A549 (cell line): ENCODE measurements around the gene HRG. TPM values are rescaled to one million over a fixed set of nuclear protein-coding genes. Genes with fewer than 3 reads are reported as not detected.
"Not testable (repeated sequence)": the region's sequence is repeated elsewhere in the genome, so short reads cannot be mapped to it uniquely, and the experiment has no call there.

Experiments
- ATAC-seq, 2 experiments: fragments of 200-7000 bp in 1 of 2; fragments of >200 bp in 1 of 2; cut with Nextera tagmentation in 1 of 2; cut with Tn5 transposase in 1 of 2; 3 replicates each; pipeline versions ENCODE4 v1.8.0 to v1.9.1; 2018 to 2020; ENCODE audit warnings: mild to moderate bottlenecking in 1 of 2, moderate library complexity in 1 of 2
- CTCF ChIA-PET: fragments of 300-600 bp; sonication (Branson Sonifier 250); formaldehyde crosslinking; extraction: SDS; loops from one replicate; lab custom pipeline; 2021; ENCODE audit warnings: antibody characterized with exemption, inconsistent platforms; lab: Yijun Ruan, JAX
- POLR2A ChIA-PET: fragments of 350-600 bp; formaldehyde crosslinking; extraction: SDS; loops from one replicate; lab custom pipeline; 2021; ENCODE audit warnings: antibody characterized with exemption, inconsistent platforms; lab: Yijun Ruan, JAX
- DNase-seq, 2 experiments: peaks; one replicate each; pipeline versions ENCODE4 v3.0.0 to v3.0.0-alpha.2; 2011 to 2016; ENCODE audit warnings: low read depth in 1 of 2, low spot score in 1 of 2
- FAIRE-seq: peaks from 2 replicates; lab custom pipeline; 2011; peaks lifted over from hg19 to GRCh38; lab: Jason Lieb, UNC
- H3K27ac ChIP-seq, 2 experiments: fragments of >200 bp; sonication (Bioruptor Twin); formaldehyde crosslinking; 3 replicates each; pipeline ENCODE4 v1.5.1; 2016 to 2017
- H3K4me1 ChIP-seq: fragments of >200 bp; sonication (Bioruptor Twin); formaldehyde crosslinking; 3 replicates; pipeline ENCODE4 v1.6.1; 2016
- H3K4me2 ChIP-seq: fragments of >200 bp; sonication (Bioruptor Twin); formaldehyde crosslinking; 3 replicates; pipeline ENCODE4 v1.6.1; 2016
- H3K4me3 ChIP-seq: fragments of >200 bp; sonication (Bioruptor Twin); formaldehyde crosslinking; 3 replicates; pipeline ENCODE4 v1.5.1; 2016
- H3K9me3 ChIP-seq: fragments of >200 bp; sonication (Bioruptor Twin); formaldehyde crosslinking; 3 replicates; pipeline ENCODE4 v1.6.1; 2016
- BHLHE40 ChIP-seq: IDR thresholded peaks from 2 replicates; pipeline ENCODE4 v1.6.1; 2012; ENCODE audit warnings: low read depth, low read length, inconsistent platforms
- CEBPB ChIP-seq, 2 experiments: fragments of >200 bp in 1 of 2; sonication (Bioruptor Twin) in 1 of 2; formaldehyde crosslinking in 1 of 2; IDR thresholded peaks; 2 replicates each; pipeline ENCODE4 v1.6.1; 2012 to 2016
- EP300 ChIP-seq, 2 experiments: fragments of >200 bp; sonication (Bioruptor Twin); formaldehyde crosslinking; IDR thresholded peaks; 2 replicates in 1 of 2; 3 replicates in 1 of 2; pipeline ENCODE4 v1.6.1; 2016 to 2017
- FOSL2 ChIP-seq, 2 experiments: fragments of 450-650 bp in 1 of 2; fragments of >200 bp in 1 of 2; sonication (Bioruptor Twin) in 1 of 2; formaldehyde crosslinking; IDR thresholded peaks; 2 replicates each; pipeline versions ENCODE4 v1.5.0 to v1.6.1; 2016 to 2020; ENCODE audit warnings: mild to moderate bottlenecking in 1 of 2, moderate library complexity in 1 of 2
- HDAC2 ChIP-seq: fragments of 200-600 bp; sonication (generic); IDR thresholded peaks from 2 replicates; pipeline ENCODE4 v1.6.1; 2016
- HOXB13 ChIP-seq: fragments of 250-450 bp; sonication (Bioruptor Pico); IDR thresholded peaks from 2 replicates; pipeline ENCODE4 v1.5.0; 2020; ENCODE audit warnings: low read depth, mild to moderate bottlenecking, moderate library complexity
- JUNB ChIP-seq: fragments of >200 bp; sonication (Bioruptor Twin); formaldehyde crosslinking; IDR thresholded peaks from 2 replicates; pipeline ENCODE4 v1.6.1; 2016
- NR3C1 ChIP-seq: fragments of >200 bp; sonication (Bioruptor Twin); formaldehyde crosslinking; IDR thresholded peaks from 3 replicates; pipeline ENCODE4 v1.6.1; 2017
- PHF8 ChIP-seq: fragments of 200-600 bp; sonication (generic); IDR thresholded peaks from 2 replicates; pipeline ENCODE4 v1.6.1; 2016; ENCODE audit warnings: low read depth, mild to moderate bottlenecking, antibody characterized with exemption, moderate library complexity, borderline replicate concordance
- RAD21 ChIP-seq, 2 experiments: fragments of >200 bp in 1 of 2; sonication (Bioruptor Twin) in 1 of 2; formaldehyde crosslinking in 1 of 2; IDR thresholded peaks in 1 of 2; conservative IDR thresholded peaks in 1 of 2; 2 replicates in 1 of 2; 3 replicates in 1 of 2; pipeline ENCODE4 v1.6.1; 2012 to 2018; ENCODE audit warnings: inconsistent platforms in 1 of 2
- ZSCAN20 ChIP-seq: fragments of 250-450 bp; sonication (Bioruptor Pico); IDR thresholded peaks from 2 replicates; pipeline ENCODE4 v1.8.0; 2022; ENCODE audit warnings: mild to moderate bottlenecking, moderate library complexity
- WGBS: methylation state at CpG from one replicate; pipeline ENCODE4 v1.1.6; 2017; ENCODE audit errors: missing lambda C conversion rate; 5-methylcytosine and 5-hydroxymethylcytosine counted together
- polyA plus RNA-seq, 4 experiments: library from polyadenylated mRNA; depleted of rRNA in 3 of 4; stranded (reverse); fragments of >200 nt; fragmentation: RNase III in 1 of 4; extraction: RNeasy Plus Mini Kit Qiagen cat#74134 plus additional on column Dnase treatment in 1 of 4; gene quantifications; 2 replicates in 3 of 4; 3 replicates in 1 of 4; pipeline ENCODE4 v1.2.3, GENCODE V29; 2011 to 2017
- TF ChIP-seq, protein P1 (sequence below): fragments of 250-450 bp; sonication (Bioruptor Pico); IDR thresholded peaks from 2 replicates; pipeline ENCODE4 v1.5.0; 2020; ENCODE audit warnings: low read depth, mild to moderate bottlenecking, moderate library complexity
- TF ChIP-seq, protein P2 (sequence below): IDR thresholded peaks from 2 replicates; pipeline ENCODE4 v1.6.1; 2012
- TF ChIP-seq, protein P3 (sequence below): fragments of 250-450 bp; sonication (Bioruptor Pico); IDR thresholded peaks from 2 replicates; pipeline ENCODE4 v1.5.0; 2021; ENCODE audit warnings: mild to moderate bottlenecking, moderate library complexity, borderline replicate concordance
- TF ChIP-seq, protein P4 (sequence below): IDR thresholded peaks from 2 replicates; pipeline ENCODE4 v1.6.1; 2012; ENCODE audit warnings: low read depth, borderline replicate concordance

HRG gene
- polyA plus RNA-seq, 2 of the 4 experiments (the other 2 are of a cell fraction), result not detected

DNA sequence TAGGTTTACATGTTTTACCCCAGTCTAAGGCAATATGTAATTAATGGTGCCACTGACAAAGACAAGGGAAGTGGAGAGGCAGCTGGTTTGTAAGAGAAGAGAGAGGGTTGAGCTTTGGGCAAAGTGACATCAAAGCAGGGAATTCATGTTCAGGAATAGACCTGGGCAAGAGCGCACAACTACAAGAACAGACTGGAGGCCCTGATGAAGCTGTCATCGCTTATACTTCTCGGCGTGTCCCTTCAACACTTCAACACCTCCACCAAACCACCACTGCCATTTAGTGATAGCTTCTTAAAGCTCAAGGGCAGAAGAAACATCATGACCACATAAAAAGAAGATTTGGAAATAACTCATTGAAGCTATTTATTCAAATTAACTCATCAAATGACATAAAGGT, 31.7 kb downstream of the HRG start:
- Histone ChIP-seq H3K4me1 (peaks cover 7% of the 10 kb centered on the region; the same call in 1 of the 3 replicates), H3K4me3 (no peak overlapping the region), H3K9me3 (no peaks in the 10 kb centered on the region), H3K4me2 (no peak overlapping the region), H3K27ac (no peak overlapping the region)
- DNase-seq (no peak), FAIRE-seq (no peak), ATAC-seq (no peak)
- no peak for TF ChIP-seq HOXB13
- TF ChIP-seq CEBPB (IDR thresholded peaks at IDR 0.05), result no peak
- POLR2A ChIA-PET, result no interaction called here
- CTCF ChIA-PET, result interaction anchor here (0.7 to 0.8 kb wide), 2 partner anchors 80 to 1363 kb away, joined by 3 to 4 read pairs; no protein-coding TSS in a partner anchor
- 100% methylated on average over 4 of the region's 4 CpGs for WGBS

DNA sequence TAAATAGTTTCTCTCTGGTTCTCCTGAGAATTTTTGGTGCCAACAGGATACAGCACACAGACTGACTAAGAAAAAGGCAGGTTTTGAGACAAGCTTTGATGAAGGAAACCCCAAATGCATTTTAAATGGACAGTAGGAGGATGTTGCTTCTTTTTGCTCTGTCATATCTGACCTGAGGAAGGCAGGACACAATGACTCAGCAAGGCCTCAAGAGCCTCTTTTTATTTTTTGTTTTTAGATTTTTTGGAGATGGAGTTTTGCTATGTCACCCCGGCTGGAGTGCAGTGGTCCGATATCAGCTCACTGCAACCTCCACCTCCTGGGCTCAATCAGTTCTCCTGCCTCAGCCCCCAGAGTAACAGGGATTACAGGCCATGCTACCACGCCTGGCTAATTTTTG, 34.5 kb downstream of the HRG start:
- no peak overlapping the region for H3K4me2 ChIP-seq
- H3K9me3 ChIP-seq, result no peaks in the 10 kb centered on the region
- CTCF ChIA-PET, result interaction anchor here (0.6 kb wide), 1 partner anchor 1041 kb away, joined by 3 read pairs; no protein-coding TSS in a partner anchor
- ATAC-seq (no peak), DNase-seq (no peak)
- TF ChIP-seq ZSCAN20 (CRISPR knock-in tag) (no peak), HDAC2 (no peak), FOSL2 (IDR thresholded peaks at IDR 0.05) (no peak), FOSL2 (CRISPR knock-in tag; IDR thresholded peaks at IDR 0.05) (no peak), JUNB (no peak), BHLHE40 (no peak), PHF8 (no peak), EP300 (IDR thresholded peaks at IDR 0.05) (no peak), RAD21 (conservative IDR thresholded peaks at IDR 0.05 in 1 of 2, IDR thresholded peaks at IDR 0.05 in 1 of 2) (no peak), NR3C1 (no peak)
- TF ChIP-seq, protein P1, sequence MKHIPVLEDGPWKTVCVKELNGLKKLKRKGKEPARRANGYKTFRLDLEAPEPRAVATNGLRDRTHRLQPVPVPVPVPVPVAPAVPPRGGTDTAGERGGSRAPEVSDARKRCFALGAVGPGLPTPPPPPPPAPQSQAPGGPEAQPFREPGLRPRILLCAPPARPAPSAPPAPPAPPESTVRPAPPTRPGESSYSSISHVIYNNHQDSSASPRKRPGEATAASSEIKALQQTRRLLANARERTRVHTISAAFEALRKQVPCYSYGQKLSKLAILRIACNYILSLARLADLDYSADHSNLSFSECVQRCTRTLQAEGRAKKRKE (CRISPR knock-in tag), result no peak
- TF ChIP-seq, protein P2, sequence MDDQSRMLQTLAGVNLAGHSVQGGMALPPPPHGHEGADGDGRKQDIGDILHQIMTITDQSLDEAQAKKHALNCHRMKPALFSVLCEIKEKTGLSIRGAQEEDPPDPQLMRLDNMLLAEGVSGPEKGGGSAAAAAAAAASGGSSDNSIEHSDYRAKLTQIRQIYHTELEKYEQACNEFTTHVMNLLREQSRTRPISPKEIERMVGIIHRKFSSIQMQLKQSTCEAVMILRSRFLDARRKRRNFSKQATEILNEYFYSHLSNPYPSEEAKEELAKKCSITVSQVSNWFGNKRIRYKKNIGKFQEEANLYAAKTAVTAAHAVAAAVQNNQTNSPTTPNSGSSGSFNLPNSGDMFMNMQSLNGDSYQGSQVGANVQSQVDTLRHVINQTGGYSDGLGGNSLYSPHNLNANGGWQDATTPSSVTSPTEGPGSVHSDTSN, result no peak
- TF ChIP-seq, protein P3, sequence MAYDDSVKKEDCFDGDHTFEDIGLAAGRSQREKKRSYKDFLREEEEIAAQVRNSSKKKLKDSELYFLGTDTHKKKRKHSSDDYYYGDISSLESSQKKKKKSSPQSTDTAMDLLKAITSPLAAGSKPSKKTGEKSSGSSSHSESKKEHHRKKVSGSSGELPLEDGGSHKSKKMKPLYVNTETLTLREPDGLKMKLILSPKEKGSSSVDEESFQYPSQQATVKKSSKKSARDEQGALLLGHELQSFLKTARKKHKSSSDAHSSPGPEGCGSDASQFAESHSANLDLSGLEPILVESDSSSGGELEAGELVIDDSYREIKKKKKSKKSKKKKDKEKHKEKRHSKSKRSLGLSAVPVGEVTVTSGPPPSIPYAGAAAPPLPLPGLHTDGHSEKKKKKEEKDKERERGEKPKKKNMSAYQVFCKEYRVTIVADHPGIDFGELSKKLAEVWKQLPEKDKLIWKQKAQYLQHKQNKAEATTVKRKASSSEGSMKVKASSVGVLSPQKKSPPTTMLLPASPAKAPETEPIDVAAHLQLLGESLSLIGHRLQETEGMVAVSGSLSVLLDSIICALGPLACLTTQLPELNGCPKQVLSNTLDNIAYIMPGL (CRISPR knock-in tag), result no peak
- TF ChIP-seq, protein P4, sequence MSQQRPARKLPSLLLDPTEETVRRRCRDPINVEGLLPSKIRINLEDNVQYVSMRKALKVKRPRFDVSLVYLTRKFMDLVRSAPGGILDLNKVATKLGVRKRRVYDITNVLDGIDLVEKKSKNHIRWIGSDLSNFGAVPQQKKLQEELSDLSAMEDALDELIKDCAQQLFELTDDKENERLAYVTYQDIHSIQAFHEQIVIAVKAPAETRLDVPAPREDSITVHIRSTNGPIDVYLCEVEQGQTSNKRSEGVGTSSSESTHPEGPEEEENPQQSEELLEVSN, result no peak
- TF ChIP-seq, all 56 proteins: peak for 0
- 100% methylated on average over 3 of the region's 3 CpGs for WGBS
- H3K4me3 ChIP-seq, result no peak overlapping the region
- H3K4me1 ChIP-seq, result no peaks in the 10 kb centered on the region
- FAIRE-seq, result no peak
- POLR2A ChIA-PET, result no interaction called here
- H3K27ac ChIP-seq, result peak overlapping the region in 1 of 2 experiments; percentile 42; a peak in 2 of 6 replicates

DNA sequence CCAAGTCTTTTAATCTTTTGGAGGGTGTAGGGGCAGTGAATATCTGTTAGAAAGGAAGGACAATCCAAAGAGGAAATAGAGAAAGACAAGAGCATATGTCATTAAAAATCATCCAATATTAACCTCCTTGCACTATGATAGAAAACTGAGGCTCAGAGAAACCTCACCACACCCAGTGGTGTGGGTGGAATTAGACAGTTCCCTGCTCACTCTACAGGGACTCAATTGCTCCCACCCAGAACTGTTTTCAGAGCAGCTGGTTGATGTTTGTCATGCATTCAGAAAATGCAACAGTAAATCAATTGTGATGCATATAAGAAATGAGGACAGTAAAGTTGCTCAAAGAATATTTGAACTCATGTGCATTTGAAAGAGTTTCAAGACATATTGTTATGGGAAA, 36.6 kb downstream of the HRG start:
- ATAC-seq, DNase-seq, H3K4me3 ChIP-seq, CTCF ChIA-PET, POLR2A ChIA-PET, H3K9me3 ChIP-seq, H3K4me1 ChIP-seq, H3K27ac ChIP-seq, H3K4me2 ChIP-seq, FAIRE-seq: not testable (repeated sequence)
